HG03469 (cell line): ENCODE results near the gene HSP90AA1.

Experiments
- ATAC-seq: cut with Tn5 transposase; IDR thresholded peaks from one replicate; pipeline ENCODE4 v1.9.1; 2021; ENCODE audit warnings: mild to moderate bottlenecking, moderate library complexity, moderate number of reproducible peaks; ENCODE audit not compliant: unreplicated experiment

HSP90AA1 gene

GRCh38 chr14:102043251-102044025, 43.4 kb downstream of the HSP90AA1 start:
- no peak for ATAC-seq

DNA sequence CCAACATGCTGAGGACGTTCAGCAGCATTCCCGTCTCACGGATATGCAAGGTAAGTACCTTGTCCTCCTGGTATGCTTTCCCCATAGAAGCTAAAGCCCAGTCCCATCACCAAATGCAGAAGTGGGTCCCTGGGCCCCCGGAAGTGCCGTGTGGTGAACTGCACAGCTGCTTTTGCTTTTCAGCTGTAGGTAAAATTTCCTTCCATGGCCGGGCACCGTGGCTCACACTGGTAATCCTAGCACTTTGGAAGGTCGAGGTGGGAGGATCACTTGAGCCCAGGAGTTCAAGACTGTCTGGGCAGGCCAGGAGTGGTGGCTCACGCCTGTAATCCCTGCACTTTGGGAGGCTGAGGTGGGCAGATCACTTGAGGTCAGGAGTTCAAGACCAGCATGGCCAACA, 44.1 kb downstream of the HSP90AA1 start:
- no peak for ATAC-seq

DNA sequence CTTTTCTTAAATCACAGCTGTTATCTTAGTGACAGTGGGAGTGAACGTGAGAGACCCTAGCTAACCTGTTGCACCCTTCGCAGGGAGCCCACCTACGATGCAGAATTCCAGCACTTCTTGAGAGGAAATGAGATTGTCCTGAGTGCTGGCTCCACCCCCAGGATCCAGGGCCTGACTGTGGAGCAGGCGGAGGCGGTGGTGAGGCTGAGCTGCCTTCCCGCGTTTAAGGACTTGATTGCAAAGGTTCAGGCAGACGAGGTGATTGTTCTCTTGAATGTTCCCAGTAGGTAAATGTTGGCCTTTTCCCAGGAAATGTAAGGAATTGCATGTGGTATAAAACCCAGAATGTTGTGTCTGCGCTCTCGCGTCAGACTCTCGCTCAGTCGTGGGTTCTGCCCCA, 46.7 kb downstream of the HSP90AA1 start:
- no peak for ATAC-seq

DNA sequence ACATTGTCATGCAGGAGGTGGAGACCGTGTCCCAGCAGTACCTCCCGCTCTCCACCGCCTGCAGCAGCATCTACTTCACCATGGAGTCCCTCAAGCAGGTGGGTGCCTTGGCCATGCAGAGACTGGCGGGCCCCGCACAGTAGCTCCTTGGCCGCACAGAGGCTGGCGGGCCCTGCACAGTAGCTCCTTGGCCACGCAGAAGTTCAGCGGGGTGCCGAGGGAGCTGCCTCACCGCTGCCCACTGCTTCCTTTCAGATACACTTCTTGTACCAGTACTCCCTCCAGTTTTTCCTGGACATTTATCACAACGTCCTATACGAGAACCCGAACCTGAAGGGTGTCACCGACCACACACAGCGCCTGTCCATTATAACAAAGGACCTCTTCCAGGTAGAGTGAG, 47.7 kb downstream of the HSP90AA1 start:
- ATAC-seq, result no peak

DNA sequence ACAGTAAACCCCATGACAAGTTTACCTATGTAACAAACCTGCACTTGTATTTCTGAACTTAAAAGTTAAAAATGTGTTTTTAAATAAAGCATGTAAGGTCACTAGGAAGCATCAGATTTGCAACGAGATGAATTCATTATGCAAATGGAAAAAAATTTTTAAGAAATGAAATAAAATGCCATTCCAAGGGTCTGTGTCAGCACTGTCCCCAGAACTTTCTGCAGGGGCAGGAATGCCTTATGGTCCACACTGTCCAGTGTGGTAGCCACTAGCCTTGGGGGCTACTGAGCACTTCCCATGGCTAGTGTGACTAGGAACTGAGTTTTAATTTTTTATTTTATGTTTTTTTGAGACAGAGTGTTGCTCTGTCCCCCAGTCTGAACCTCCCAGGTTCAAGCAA, 49.2 kb downstream of the HSP90AA1 start:
- no peak for ATAC-seq

GRCh38 chr14:102035914-102036313, 50.9 kb downstream of the HSP90AA1 start:
- ATAC-seq, result no peak

DNA sequence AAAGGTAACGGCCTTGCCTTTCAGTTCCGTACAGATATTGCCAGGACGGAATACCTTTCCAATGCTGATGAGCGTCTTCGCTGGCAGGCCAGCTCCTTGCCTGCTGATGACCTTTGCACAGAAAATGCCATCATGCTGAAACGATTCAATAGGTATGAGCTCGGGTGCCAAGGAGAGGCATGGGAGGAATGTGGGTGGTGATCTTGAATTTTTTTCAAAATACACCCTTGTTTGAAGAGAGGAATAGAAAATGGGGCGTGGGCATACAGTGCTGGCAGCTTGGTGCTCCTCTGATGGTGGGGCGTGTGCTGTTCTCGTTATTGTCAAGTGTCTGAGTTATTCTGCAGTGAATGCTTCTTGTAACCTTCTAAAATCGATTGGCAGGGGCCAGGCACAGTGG, 52.5 kb downstream of the HSP90AA1 start:
- ATAC-seq, result no peak

DNA sequence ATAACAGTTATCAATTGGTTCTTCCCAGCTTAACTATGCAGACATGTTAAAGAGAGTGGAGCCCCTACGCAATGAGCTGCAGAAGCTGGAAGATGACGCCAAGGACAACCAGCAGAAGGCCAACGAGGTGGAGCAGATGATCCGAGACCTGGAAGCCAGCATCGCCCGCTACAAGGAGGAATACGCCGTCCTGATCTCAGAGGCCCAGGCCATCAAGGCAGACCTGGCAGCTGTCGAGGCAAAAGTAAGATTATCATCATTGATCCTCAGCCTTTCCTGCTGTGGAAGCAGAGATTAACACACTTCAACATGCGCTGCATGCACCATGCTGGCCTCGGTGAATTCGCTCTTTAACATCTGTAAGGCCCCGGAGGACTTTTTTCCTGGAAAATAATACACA, 53.6 kb downstream of the HSP90AA1 start:
- ATAC-seq, result no peak
